HepG2 (cell line): ENCODE measurements around the gene CEP170. TPM values are rescaled to one million over a fixed set of nuclear protein-coding genes. Genes with fewer than 3 reads are reported as not detected.

ENCODE experiments used
- ATAC-seq: fragments of 200-7000 bp; cut with Tn5 transposase; 3 replicates; pipeline ENCODE4 v1.9.1; 2020; ENCODE audit warnings: mild to moderate bottlenecking, moderate library complexity
- BruUV-seq: library from RNA; stranded (reverse); fragments of 400-500 nt; replicated peaks from 2 replicates; lab custom pipeline; 2021; lab: Mats Ljungman, UMichigan
- CTCF ChIA-PET: fragments of 300-600 bp; formaldehyde crosslinking; extraction: SDS; loops from one replicate; lab custom pipeline; 2021; ENCODE audit warnings: low total read pairs, inconsistent platforms, low intra/inter-chr PET ratio; lab: Yijun Ruan, JAX
- POLR2A ChIA-PET: fragments of 350-600 bp; sonication (Branson Sonifier 250); formaldehyde crosslinking; loops from one replicate; lab custom pipeline; 2020; ENCODE audit warnings: antibody characterized with exemption, inconsistent platforms; lab: Yijun Ruan, JAX
- DNase-seq: peaks from one replicate; pipeline ENCODE4 v3.0.0-alpha.2; 2015; ENCODE audit warnings: low spot score
- FAIRE-seq: peaks from 3 replicates; lab custom pipeline; 2011; peaks lifted over from hg19 to GRCh38; lab: Jason Lieb, UNC
- H2AFZ ChIP-seq: one replicate; pipeline ENCODE4 v1.6.1; 2011; ENCODE audit warnings: low read length, inconsistent platforms
- H3K27ac ChIP-seq: fragments of 300-600 bp; 3 replicates; pipeline ENCODE4 v1.8.0; 2011; ENCODE audit warnings: mixed run types, mild to moderate bottlenecking, mixed read lengths, low read length, inconsistent platforms; ENCODE audit not compliant: insufficient read depth; ENCODE audit errors: extremely low read length
- H3K27me3 ChIP-seq, 2 experiments: fragments of 200-600 bp in 1 of 2; 2 replicates in 1 of 2; 3 replicates in 1 of 2; pipeline versions ENCODE4 v1.6.0 to v1.8.0; 2011; ENCODE audit warnings: low read length in 2 of 2, mild to moderate bottlenecking in 2 of 2, moderate library complexity in 2 of 2, inconsistent platforms in 1 of 2; ENCODE audit not compliant: insufficient read depth in 2 of 2, control insufficient read depth in 1 of 2
- H3K36me3 ChIP-seq, 2 experiments: fragments of 200-600 bp in 1 of 2; replicated peaks in 1 of 2; 2 replicates in 1 of 2; 3 replicates in 1 of 2; pipeline versions ENCODE4 v1.5.1 to v1.8.0; 2011; ENCODE audit warnings: low read length in 2 of 2, inconsistent platforms in 1 of 2; ENCODE audit not compliant: insufficient read depth in 2 of 2, control insufficient read depth in 1 of 2
- H3K4me1 ChIP-seq: 2 replicates; pipeline ENCODE4 v1.5.1; 2012; ENCODE audit warnings: low read length, inconsistent platforms; ENCODE audit not compliant: insufficient read depth
- H3K4me2 ChIP-seq: 2 replicates; pipeline ENCODE4 v1.6.0; 2011; ENCODE audit warnings: low read depth, low read length, inconsistent platforms
- H3K4me3 ChIP-seq, 3 experiments: fragments of 200-600 bp in 1 of 3; sonication (generic), shearing (Covaris generic) in 1 of 3; replicated peaks in 1 of 3; 2 replicates each; pipeline ENCODE4 v1.5.1; 2011 to 2016; ENCODE audit warnings: low read length in 3 of 3, inconsistent platforms in 2 of 3, low read depth in 2 of 3, mild to moderate bottlenecking in 2 of 3, control low read depth in 1 of 3, mixed read lengths in 1 of 3; ENCODE audit not compliant: insufficient read depth in 1 of 3
- H3K79me2 ChIP-seq: one replicate; pipeline ENCODE4 v1.6.1; 2011; ENCODE audit warnings: low read length, inconsistent platforms; ENCODE audit not compliant: insufficient read depth
- H3K9ac ChIP-seq: 2 replicates; pipeline ENCODE4 v1.6.0; 2011; ENCODE audit warnings: mild to moderate bottlenecking, low read depth, low read length, inconsistent platforms; ENCODE audit not compliant: insufficient read depth
- H3K9me3 ChIP-seq: 2 replicates; pipeline ENCODE4 v1.5.1; 2012; ENCODE audit warnings: mild to moderate bottlenecking, low read length
- H4K20me1 ChIP-seq: 2 replicates; pipeline ENCODE4 v1.6.0; 2011; ENCODE audit warnings: inconsistent platforms, mild to moderate bottlenecking, low read length, moderate library complexity; ENCODE audit not compliant: insufficient read depth
- CBX5 ChIP-seq: sonication (generic); formaldehyde crosslinking; IDR thresholded peaks from 2 replicates; pipeline ENCODE4 v1.4.0; 2020; ENCODE audit warnings: missing genetic modification reagents, borderline replicate concordance
- CEBPG ChIP-seq: IDR thresholded peaks from 2 replicates; pipeline ENCODE4 v1.6.1; 2016
- CREM ChIP-seq, 2 experiments: sonication (generic) in 1 of 2; formaldehyde crosslinking in 1 of 2; IDR thresholded peaks; 2 replicates each; pipeline versions ENCODE4 v1.4.0 to v1.6.1; 2016 to 2020; ENCODE audit warnings: antibody characterized with exemption in 1 of 2, mild to moderate bottlenecking in 1 of 2, missing genetic modification reagents in 1 of 2
- GABPA ChIP-seq, 2 experiments: IDR thresholded peaks; 2 replicates each; pipeline ENCODE4 v1.6.1; 2011 to 2016; ENCODE audit warnings: low read depth in 2 of 2, low read length in 1 of 2, missing biosample characterization in 1 of 2, missing genetic modification characterization in 1 of 2
- IKZF4 ChIP-seq: sonication (generic); formaldehyde crosslinking; IDR thresholded peaks from 2 replicates; pipeline ENCODE4 v1.5.1; 2020; ENCODE audit warnings: borderline replicate concordance, mild to moderate bottlenecking, low read depth, missing genetic modification reagents; ENCODE audit errors: not compliant biosample characterization
- KLF16 ChIP-seq, 2 experiments: sonication (generic) in 1 of 2; formaldehyde crosslinking in 1 of 2; IDR thresholded peaks; 2 replicates each; pipeline versions ENCODE4 v1.6.1 to v1.8.0; 2016 to 2023; ENCODE audit warnings: missing genetic modification reagents in 2 of 2, missing compliant biosample characterization in 1 of 2
- KMT2B ChIP-seq: IDR thresholded peaks from 2 replicates; pipeline ENCODE4 v1.6.1; 2016; ENCODE audit warnings: missing genetic modification reagents, missing compliant biosample characterization
- RFX1 ChIP-seq: fragments of 450-650 bp; IDR thresholded peaks from 2 replicates; pipeline ENCODE4 v1.6.1; 2017
- SP4 ChIP-seq: sonication (generic); formaldehyde crosslinking; IDR thresholded peaks from 2 replicates; pipeline ENCODE4 v1.8.1; 2023; ENCODE audit warnings: mild to moderate bottlenecking, missing genetic modification reagents
- TCF7 ChIP-seq: sonication (generic); IDR thresholded peaks from 2 replicates; pipeline ENCODE4 v1.6.1; 2016; ENCODE audit warnings: antibody characterized with exemption, low read depth
- ZBTB38 ChIP-seq: sonication (generic); formaldehyde crosslinking; IDR thresholded peaks from 2 replicates; pipeline ENCODE4 v1.5.1; 2020; ENCODE audit warnings: mild to moderate bottlenecking, missing genetic modification reagents
- ZNF18 ChIP-seq: sonication (generic); formaldehyde crosslinking; IDR thresholded peaks from 2 replicates; pipeline ENCODE4 v1.8.0; 2022; ENCODE audit warnings: mild to moderate bottlenecking, missing genetic modification reagents; ENCODE audit not compliant: insufficient replicate concordance
- ZNF468 ChIP-seq: sonication (generic); formaldehyde crosslinking; IDR thresholded peaks from 2 replicates; pipeline ENCODE4 v1.8.0; 2022; ENCODE audit warnings: mild to moderate bottlenecking, moderate library complexity, missing genetic modification reagents
- ZNF780A ChIP-seq: sonication (generic); formaldehyde crosslinking; IDR thresholded peaks from 2 replicates; pipeline ENCODE4 v1.8.0; 2022; ENCODE audit warnings: mild to moderate bottlenecking, missing genetic modification reagents, moderate library complexity
- ZNF792 ChIP-seq: IDR thresholded peaks from 2 replicates; pipeline ENCODE4 v1.6.1; 2016
- WGBS: methylation state at CpG from one replicate; pipeline ENCODE4 v1.1.6; 2017; ENCODE audit warnings: low lambda C conversion rate; 5-methylcytosine and 5-hydroxymethylcytosine counted together
- in situ Hi-C: cut with HindIII; loops from 2 replicates; pipeline ENCODE4 v1.10.0; 2017; ENCODE audit warnings: low pct_unique_long_range_greater_than_20kb; ENCODE audit not compliant: extremely low pct_ligation_motif_present
- intact Hi-C: fragments of 100-400 bp; cut with micrococcal nuclease; formaldehyde crosslinking; loops from one replicate; pipeline ENCODE4 v1.10.0; 2022; ENCODE audit not compliant: unreplicated experiment
- polyA plus RNA-seq, 8 experiments: library from polyadenylated mRNA; depleted of rRNA in 3 of 8; stranded (reverse) in 7 of 8; unstranded in 1 of 8; fragments of >200 nt; fragmentation: Illumina TruSeq in 4 of 8; extraction: Trizol in 4 of 8; gene quantifications; 2 replicates each; pipeline versions ENCODE4 v1.2.1 to v1.2.3, GENCODE V29; 2011 to 2016; ENCODE audit warnings: low read depth in 4 of 8, missing spikeins in 1 of 8, mixed read lengths in 1 of 8; ENCODE audit not compliant: insufficient read depth in 1 of 8
- total RNA-seq, 5 experiments: library from RNA; depleted of rRNA; stranded (reverse); fragments of >200 nt; fragmentation: Illumina TruSeq; extraction: Trizol; gene quantifications; 2 replicates each; pipeline ENCODE4 v1.2.3, GENCODE V29; 2016; ENCODE audit warnings: low read depth in 1 of 5
- TF ChIP-seq, protein P1 (sequence below): sonication (generic); formaldehyde crosslinking; IDR thresholded peaks from 2 replicates; pipeline ENCODE4 v1.5.1; 2020; ENCODE audit warnings: missing genetic modification reagents, mild to moderate bottlenecking, borderline replicate concordance
- TF ChIP-seq, protein P2 (sequence below): sonication (generic); formaldehyde crosslinking; IDR thresholded peaks from 2 replicates; pipeline ENCODE4 v1.5.0; 2020; ENCODE audit warnings: missing genetic modification reagents

Gene CEP170
- total and polyA plus RNA-seq, 2 of the 13 experiments (the other 11 are each of a cell fraction or from before 2014, with no cell fraction given) = 23.0 to 28.6 TPM

GRCh38 chr1:243255791-243256512 is 871 bp upstream of the CEP170 start, which contains the start of gene SDCCAG8:
Gene SDCCAG8 (plus strand): TSS chr1:243256041. CDS start chr1:243256174, 133 bp downstream.
- intact Hi-C loops = loop anchor here (5.0 kb wide), 1 partner anchor 1191 kb away; no protein-coding TSS in a partner anchor
- ATAC-seq (peak; percentile 91), FAIRE-seq (no peak), DNase-seq (peak; percentile 99)
- in situ Hi-C loops = no loop called here
- WGBS = 2% methylated on average over 4 of the region's 32 CpGs
- no peaks in the 10 kb centered on the region; a peak in 1 of 5 replicates for H3K27me3 ChIP-seq
- CTCF ChIA-PET = no interaction called here
- no peaks in the 10 kb centered on the region for H3K9me3 ChIP-seq
- peaks cover 10% of the 10 kb centered on the region for H4K20me1 ChIP-seq
- POLR2A ChIA-PET = interaction anchor here (0.5 to 1.2 kb wide), 7 partner anchors 8 to 1195 kb away, joined by 3 to 6 read pairs (median 3); partner anchors contain the start of gene ADSS2
- peaks cover 48% of the 10 kb centered on the region for H3K79me2 ChIP-seq
- peaks cover 34% of the 10 kb centered on the region for H3K4me1 ChIP-seq
- H2AFZ ChIP-seq = peak within 1 kb of the TSS; percentile 82
- no peaks in the 10 kb centered on the region for H3K36me3 ChIP-seq
- TSS peak; percentile 78 for BruUV-seq
- H3K4me3 ChIP-seq = peak within 1 kb of the TSS; percentile 88 to 99 (median 93)
- peak within 1 kb of the TSS; percentile 87 for H3K27ac ChIP-seq
- H3K9ac ChIP-seq = peak within 1 kb of the TSS; percentile 82
- H3K4me2 ChIP-seq = peak within 1 kb of the TSS; percentile 87
- TF ChIP-seq ZNF18 (CRISPR knock-in tag) (peak; percentile 23), KLF16 (CRISPR knock-in tag; IDR thresholded peaks at IDR 0.05) (0 out of 4 replicates have a peak, but pooled peaks of 1 of the 2 experiments have one; percentile 15), RFX1 (peak; percentile 38; the same call in 1 of the 2 replicates), ZNF468 (CRISPR knock-in tag) (no peak), ZBTB38 (CRISPR knock-in tag) (peak; percentile 68; the same call in 1 of the 2 replicates), CBX5 (CRISPR knock-in tag) (peak; percentile 16; the same call in 1 of the 2 replicates), ZNF792 (CRISPR knock-in tag) (peak; percentile 58), ZNF780A (peak; percentile 91; the same call in 1 of the 2 replicates), SP4 (peak; percentile 56; the same call in 1 of the 2 replicates), GABPA (IDR thresholded peaks at IDR 0.05; ENCODE audit: low read depth, low read length) (peak; percentile 31; the same call in 1 of the 2 replicates), GABPA (CRISPR knock-in tag; IDR thresholded peaks at IDR 0.05; ENCODE audit: low read depth) (peak; percentile 1; the same call in 1 of the 2 replicates), CEBPG (no peak), TCF7 (0 out of 2 replicates have a peak, but pooled peaks have one; percentile 3), CREM (IDR thresholded peaks at IDR 0.05) (peak; percentile 82), CREM (CRISPR knock-in tag; IDR thresholded peaks at IDR 0.05) (no peak), IKZF4 (CRISPR knock-in tag) (no peak), KMT2B (CRISPR knock-in tag) (peak; percentile 37; the same call in 1 of the 2 replicates)
- TF ChIP-seq, protein P1, sequence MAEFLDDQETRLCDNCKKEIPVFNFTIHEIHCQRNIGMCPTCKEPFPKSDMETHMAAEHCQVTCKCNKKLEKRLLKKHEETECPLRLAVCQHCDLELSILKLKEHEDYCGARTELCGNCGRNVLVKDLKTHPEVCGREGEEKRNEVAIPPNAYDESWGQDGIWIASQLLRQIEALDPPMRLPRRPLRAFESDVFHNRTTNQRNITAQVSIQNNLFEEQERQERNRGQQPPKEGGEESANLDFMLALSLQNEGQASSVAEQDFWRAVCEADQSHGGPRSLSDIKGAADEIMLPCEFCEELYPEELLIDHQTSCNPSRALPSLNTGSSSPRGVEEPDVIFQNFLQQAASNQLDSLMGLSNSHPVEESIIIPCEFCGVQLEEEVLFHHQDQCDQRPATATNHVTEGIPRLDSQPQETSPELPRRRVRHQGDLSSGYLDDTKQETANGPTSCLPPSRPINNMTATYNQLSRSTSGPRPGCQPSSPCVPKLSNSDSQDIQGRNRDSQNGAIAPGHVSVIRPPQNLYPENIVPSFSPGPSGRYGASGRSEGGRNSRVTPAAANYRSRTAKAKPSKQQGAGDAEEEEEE (CRISPR knock-in tag) = peak; percentile 31; the same call in 1 of the 2 replicates
- TF ChIP-seq, protein P2, sequence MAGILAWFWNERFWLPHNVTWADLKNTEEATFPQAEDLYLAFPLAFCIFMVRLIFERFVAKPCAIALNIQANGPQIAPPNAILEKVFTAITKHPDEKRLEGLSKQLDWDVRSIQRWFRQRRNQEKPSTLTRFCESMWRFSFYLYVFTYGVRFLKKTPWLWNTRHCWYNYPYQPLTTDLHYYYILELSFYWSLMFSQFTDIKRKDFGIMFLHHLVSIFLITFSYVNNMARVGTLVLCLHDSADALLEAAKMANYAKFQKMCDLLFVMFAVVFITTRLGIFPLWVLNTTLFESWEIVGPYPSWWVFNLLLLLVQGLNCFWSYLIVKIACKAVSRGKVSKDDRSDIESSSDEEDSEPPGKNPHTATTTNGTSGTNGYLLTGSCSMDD (CRISPR knock-in tag) = no peak
